NOMO-1 (cell line): ENCODE measurements around the gene ST6GALNAC1.
A peak's percentile ranks its signal among the peaks of the same experiment; 100 is the strongest.

ENCODE experiments used
- DNase-seq, 2 experiments: peaks; one replicate each; lab custom pipeline; 2025; ENCODE audit not compliant: unreplicated experiment in 2 of 2; lab: John Stamatoyannopoulos, UW

ST6GALNAC1 gene

GRCh38 chr17:76585033-76585648 is 58.4 kb downstream of the ST6GALNAC1 start:
- peak; percentile 17 to 35 for DNase-seq

GRCh38 chr17:76584427-76585032 is 59.0 kb downstream of the ST6GALNAC1 start:
- DNase-seq, result no peak

GRCh38 chr17:76582660-76583059 is 60.9 kb downstream of the ST6GALNAC1 start:
- DNase-seq, result no peak

GRCh38 chr17:76581515-76581914 is 62.0 kb downstream of the ST6GALNAC1 start:
- DNase-seq, result no peak

- DNase-seq, result peak; percentile 42 to 65
Measured at GRCh38 chr17:76579281-76579680, 64.3 kb downstream of the ST6GALNAC1 start.

- no peak for DNase-seq
Measured at GRCh38 chr17:76578376-76578775, 65.2 kb downstream of the ST6GALNAC1 start.

GRCh38 chr17:76577876-76578275 is 65.7 kb downstream of the ST6GALNAC1 start:
- DNase-seq, result no peak

- no peak for DNase-seq
Measured at GRCh38 chr17:76576189-76576588, 67.4 kb downstream of the ST6GALNAC1 start.

- DNase-seq, result no peak
Measured at GRCh38 chr17:76575570-76575969, 68.0 kb downstream of the ST6GALNAC1 start.
